MCF 10A (cell line): ENCODE data around the gene UBR1. TPM values are rescaled to one million over a fixed set of nuclear protein-coding genes. Genes with fewer than 3 reads are reported as not detected.
"Not testable (repeated sequence)": the region's sequence is repeated elsewhere in the genome, so short reads cannot be mapped to it uniquely, and the experiment has no call there.

Experiments
- BruUV-seq: library from RNA; stranded (reverse); fragments of 400-500 nt; replicated peaks from 2 replicates; lab custom pipeline; 2021; lab: Mats Ljungman, UMichigan
- CTCF ChIA-PET: fragments of 300-600 bp; sonication (Branson Sonifier 250); formaldehyde crosslinking; extraction: SDS; loops from one replicate; lab custom pipeline; 2021; ENCODE audit warnings: antibody characterized with exemption, inconsistent platforms; lab: Yijun Ruan, JAX
- POLR2A ChIA-PET: fragments of 300-600, 350-650 bp; sonication (Branson Sonifier 250); formaldehyde crosslinking; extraction: SDS; loops from one replicate; lab custom pipeline; 2020; ENCODE audit warnings: antibody characterized with exemption, inconsistent platforms; lab: Yijun Ruan, JAX
- DNase-seq: peaks from one replicate; pipeline ENCODE4 v3.0.0-alpha.2; 2018; ENCODE audit not compliant: unreplicated experiment
- H3K27ac Mint-ChIP-seq: one replicate; pipeline ENCODE4 v1.8.0; 2022; ENCODE audit warnings: mild to moderate bottlenecking, low read depth, mixed read lengths; ENCODE audit not compliant: unreplicated experiment
- H3K27me3 Mint-ChIP-seq: one replicate; pipeline ENCODE4 v1.8.0; 2022; ENCODE audit warnings: mixed read lengths; ENCODE audit not compliant: insufficient read depth, unreplicated experiment
- H3K36me3 Mint-ChIP-seq: one replicate; pipeline ENCODE4 v1.8.0; 2022; ENCODE audit warnings: mild to moderate bottlenecking, moderate library complexity, mixed read lengths; ENCODE audit not compliant: insufficient read depth, unreplicated experiment
- H3K4me1 Mint-ChIP-seq: one replicate; pipeline ENCODE4 v1.8.0; 2022; ENCODE audit warnings: mixed read lengths; ENCODE audit not compliant: insufficient read depth, unreplicated experiment
- H3K4me3 Mint-ChIP-seq: one replicate; pipeline ENCODE4 v1.8.0; 2022; ENCODE audit warnings: mild to moderate bottlenecking, moderate library complexity, mixed read lengths; ENCODE audit not compliant: unreplicated experiment
- H3K9me3 Mint-ChIP-seq: one replicate; pipeline ENCODE4 v1.8.0; 2022; ENCODE audit warnings: mixed read lengths; ENCODE audit not compliant: unreplicated experiment
- CTCF ChIP-seq: fragments of 200-600 bp; IDR thresholded peaks from one replicate; pipeline ENCODE4 v1.8.0; 2022; ENCODE audit warnings: antibody characterized with exemption, mild to moderate bottlenecking; ENCODE audit not compliant: unreplicated experiment
- intact Hi-C: fragments of 100-400 bp; cut with micrococcal nuclease; formaldehyde crosslinking; loops from 2 replicates; pipeline ENCODE4 v1.14.1; 2022
- total RNA-seq: library from RNA; stranded (reverse); gene quantifications from 2 replicates; pipeline ENCODE4 v1.2.3, GENCODE V29; 2022

The UBR1 gene
- total RNA-seq, 1 experiment from 2014 or later: 25.6 TPM

GRCh38 chr15:43042885-43043284 lies 63.0 kb downstream of the UBR1 start:
- DNase-seq: no peak
- TF ChIP-seq CTCF: no peak
- intact Hi-C loops: no loop called here
- Mint-ChIP-seq H3K9me3 (no peaks in the 10 kb centered on the region), H3K27ac (no peak overlapping the region), H3K36me3 (peaks cover 32% of the 10 kb centered on the region), H3K4me3 (no peak overlapping the region), H3K4me1 (no peaks in the 10 kb centered on the region), H3K27me3 (no peaks in the 10 kb centered on the region)
- no TSS peak for BruUV-seq
- ChIA-PET CTCF (interaction anchor here (0.6 to 0.7 kb wide), 2 partner anchors 22 to 566 kb away, joined by 3 read pairs; no protein-coding TSS in a partner anchor), POLR2A (interaction anchor here (0.6 kb wide), 1 partner anchor 106 kb away, joined by 3 read pairs; no protein-coding TSS in a partner anchor)

GRCh38 chr15:43041085-43041484 lies 64.8 kb downstream of the UBR1 start:
- BruUV-seq, H3K9me3 Mint-ChIP-seq, POLR2A ChIA-PET, H3K27ac Mint-ChIP-seq, intact Hi-C loops, H3K4me3 Mint-ChIP-seq, H3K27me3 Mint-ChIP-seq, CTCF ChIA-PET, H3K4me1 Mint-ChIP-seq, DNase-seq: not testable (repeated sequence)
- peaks cover 29% of the 10 kb centered on the region for H3K36me3 Mint-ChIP-seq

- DNase-seq, H3K27ac Mint-ChIP-seq, BruUV-seq, H3K4me1 Mint-ChIP-seq, H3K9me3 Mint-ChIP-seq, H3K27me3 Mint-ChIP-seq, H3K4me3 Mint-ChIP-seq, CTCF ChIA-PET, intact Hi-C loops: not testable (repeated sequence)
- POLR2A ChIA-PET: interaction anchor here (0.7 kb wide), 1 partner anchor 72 kb away, joined by 3 read pairs; no protein-coding TSS in a partner anchor
- H3K36me3 Mint-ChIP-seq: peaks cover 44% of the 10 kb centered on the region
These were observed 70.6 kb downstream of the UBR1 start for GRCh38 chr15:43035240-43035639.

- Mint-ChIP-seq H3K27me3 (no peaks in the 10 kb centered on the region), H3K36me3 (peaks cover 59% of the 10 kb centered on the region), H3K9me3 (no peaks in the 10 kb centered on the region), H3K27ac (no peak overlapping the region), H3K4me3 (no peak overlapping the region), H3K4me1 (no peaks in the 10 kb centered on the region)
- no peak for TF ChIP-seq CTCF
- no TSS peak for BruUV-seq
- intact Hi-C loops: no loop called here
- POLR2A ChIA-PET: no interaction called here
- no peak for DNase-seq
- CTCF ChIA-PET: no interaction called here
These were observed 76.4 kb downstream of the UBR1 start for GRCh38 chr15:43029476-43029875.

GRCh38 chr15:43025150-43025549 lies 80.7 kb downstream of the UBR1 start:
- no peaks in the 10 kb centered on the region for H3K4me1 Mint-ChIP-seq
- no peak overlapping the region for H3K4me3 Mint-ChIP-seq
- intact Hi-C loops: no loop called here
- DNase-seq: no peak
- no peak for TF ChIP-seq CTCF
- BruUV-seq: no TSS peak
- ChIA-PET POLR2A (no interaction called here), CTCF (no interaction called here)
- H3K27me3 Mint-ChIP-seq: no peaks in the 10 kb centered on the region
- no peak overlapping the region for H3K27ac Mint-ChIP-seq
- no peaks in the 10 kb centered on the region for H3K9me3 Mint-ChIP-seq
- peaks cover 72% of the 10 kb centered on the region for H3K36me3 Mint-ChIP-seq

- H3K36me3 Mint-ChIP-seq: peaks cover 62% of the 10 kb centered on the region
- CTCF ChIA-PET, H3K9me3 Mint-ChIP-seq, H3K27ac Mint-ChIP-seq, H3K4me3 Mint-ChIP-seq, BruUV-seq, H3K27me3 Mint-ChIP-seq, intact Hi-C loops, DNase-seq, H3K4me1 Mint-ChIP-seq, POLR2A ChIA-PET: not testable (repeated sequence)
These were observed 91.2 kb downstream of the UBR1 start for GRCh38 chr15:43014671-43015070.
